NCI-H146 (cell line): ENCODE results near the gene BRIP1.
A peak's percentile ranks its signal among the peaks of the same experiment; 100 is the strongest.
"Not testable (repeated sequence)": the region's sequence is repeated elsewhere in the genome, so short reads cannot be mapped to it uniquely, and the experiment has no call there.

ENCODE experiments used
- DNase-seq: peaks from one replicate; lab custom pipeline; 2025; lab: John Stamatoyannopoulos, UW

The BRIP1 gene

DNA sequence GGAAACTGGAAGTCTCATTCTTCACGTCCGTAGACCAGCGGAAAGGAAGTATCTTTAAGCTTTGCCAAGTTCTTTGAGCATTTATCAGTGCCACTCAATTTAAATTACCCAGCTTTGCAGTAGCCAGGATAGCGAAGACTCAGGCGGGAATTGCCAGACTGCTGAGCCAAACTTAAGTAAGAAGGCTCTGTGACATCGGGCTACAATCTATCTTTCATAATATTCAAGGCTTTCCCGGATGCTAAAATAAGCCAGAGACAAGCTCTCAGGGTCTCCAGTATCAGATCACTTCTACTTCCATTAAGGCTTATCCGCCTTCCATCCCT lies 436 bp upstream of the BRIP1 start:
- DNase-seq, result no peak

DNA sequence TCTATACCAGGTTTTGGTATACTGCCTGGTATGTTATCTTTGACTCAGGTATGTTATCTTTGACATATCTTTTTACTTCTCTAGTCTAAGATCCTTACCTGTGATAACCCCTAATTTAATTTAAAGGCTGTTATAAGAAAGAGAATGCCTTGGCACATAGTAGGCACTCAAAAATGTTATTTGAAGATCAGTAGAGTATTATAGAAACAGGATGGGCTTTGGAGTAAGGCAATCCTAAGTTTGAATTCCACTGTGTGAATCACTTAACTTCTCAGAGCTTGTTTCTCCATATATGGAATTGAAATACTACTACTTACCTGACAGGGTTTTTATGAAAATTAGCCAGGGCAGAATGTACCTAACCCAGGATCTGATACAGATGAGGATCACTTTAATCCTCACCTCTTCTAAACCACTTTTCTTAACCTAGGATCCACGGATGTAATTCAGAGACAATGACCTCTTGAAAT lies 1.2 kb downstream of the BRIP1 start:
- DNase-seq, result no peak

DNA sequence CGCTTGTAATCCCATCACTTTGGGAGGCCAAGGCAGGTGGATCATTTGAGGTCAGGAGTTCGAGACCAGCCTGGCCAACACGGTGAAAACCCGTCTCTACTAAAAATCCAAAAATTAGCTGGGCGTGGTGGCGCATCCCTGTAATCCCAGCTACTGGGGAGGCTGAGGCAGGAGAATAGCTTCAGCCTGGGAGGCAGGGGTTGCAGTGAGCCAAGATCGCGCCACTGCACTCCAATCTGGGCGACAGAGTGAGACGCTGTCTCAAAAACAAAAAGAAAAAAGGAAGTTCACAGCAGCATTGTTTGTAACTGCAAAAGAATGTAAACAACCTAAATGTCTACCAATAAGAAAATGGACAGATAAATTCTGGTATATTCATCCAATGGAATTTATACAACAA lies 2.9 kb downstream of the BRIP1 start:
- DNase-seq, result not testable (repeated sequence)

DNA sequence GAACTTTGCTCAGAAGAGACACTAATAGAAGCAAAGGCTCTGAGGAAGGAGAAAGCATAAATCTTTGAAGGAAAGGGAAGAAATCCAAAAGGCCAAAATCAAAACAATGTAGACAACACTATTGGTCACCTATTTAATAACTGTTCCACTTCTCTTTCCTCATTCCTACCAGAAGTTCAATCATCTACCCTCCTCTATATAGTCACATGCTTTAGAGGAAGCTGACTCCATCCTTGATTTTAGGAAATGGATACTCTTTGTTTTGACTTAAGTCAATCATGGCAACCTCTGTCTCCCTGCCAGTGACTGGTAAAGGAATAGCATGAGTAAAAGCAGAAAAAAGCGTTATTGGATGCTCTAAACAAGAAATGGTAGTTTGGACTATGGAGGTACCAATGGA lies 7.3 kb downstream of the BRIP1 start:
- no peak for DNase-seq

DNA sequence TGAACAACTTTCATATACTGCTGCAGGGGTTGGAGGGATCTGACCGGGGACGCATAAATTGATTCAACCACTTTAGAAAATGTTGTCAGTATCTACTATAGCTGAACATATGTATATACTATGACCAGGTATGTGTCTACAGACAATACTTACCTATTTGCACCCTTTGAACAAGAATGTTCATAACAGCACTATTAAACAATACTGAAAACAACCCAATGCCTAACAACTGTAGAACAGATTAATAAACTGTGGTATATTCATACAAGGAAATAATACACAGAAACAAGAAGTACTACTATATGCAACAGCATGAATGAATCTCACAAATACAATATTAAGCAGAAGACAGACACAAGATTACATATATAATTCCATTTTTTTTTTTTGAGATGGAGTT lies 10.5 kb downstream of the BRIP1 start:
- DNase-seq, result no peak

DNA sequence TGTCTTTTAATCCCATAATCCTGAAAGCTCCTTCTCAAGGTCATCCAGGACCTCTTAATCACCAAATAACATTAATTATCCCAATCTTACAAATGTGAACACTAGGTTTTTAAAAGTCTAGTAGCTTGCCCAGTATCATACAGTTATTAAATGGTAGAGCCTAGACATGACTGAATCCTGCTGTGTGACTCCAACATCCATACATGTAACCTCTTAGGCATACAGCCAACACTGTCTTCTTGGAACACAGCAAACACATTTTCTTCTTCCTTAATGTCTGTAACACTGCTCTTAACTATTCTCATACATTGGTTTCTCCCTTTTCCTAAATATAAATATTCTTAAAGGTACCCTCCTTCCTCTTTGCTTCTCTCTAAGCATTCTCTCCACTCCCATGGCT lies 13.7 kb downstream of the BRIP1 start:
- DNase-seq, result no peak

DNA sequence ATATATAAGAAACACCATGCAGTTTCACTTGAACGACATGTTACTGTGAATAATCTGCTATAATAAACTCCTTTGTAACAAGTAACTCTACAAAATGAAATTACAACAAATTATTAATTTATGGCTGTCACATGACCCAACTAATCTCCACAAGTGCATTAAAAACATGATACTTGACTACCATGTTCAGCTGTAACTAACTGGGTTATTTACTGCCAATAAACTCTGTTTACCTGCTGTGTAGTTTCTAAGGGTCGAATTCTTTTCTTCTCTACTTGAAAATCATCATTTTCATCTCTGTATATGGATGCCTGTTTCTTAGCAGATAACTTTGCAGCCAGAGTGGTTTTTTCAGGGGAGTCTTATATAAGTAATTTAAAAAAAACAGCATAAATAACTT lies 14.4 kb downstream of the BRIP1 start:
- DNase-seq, result no peak

DNA sequence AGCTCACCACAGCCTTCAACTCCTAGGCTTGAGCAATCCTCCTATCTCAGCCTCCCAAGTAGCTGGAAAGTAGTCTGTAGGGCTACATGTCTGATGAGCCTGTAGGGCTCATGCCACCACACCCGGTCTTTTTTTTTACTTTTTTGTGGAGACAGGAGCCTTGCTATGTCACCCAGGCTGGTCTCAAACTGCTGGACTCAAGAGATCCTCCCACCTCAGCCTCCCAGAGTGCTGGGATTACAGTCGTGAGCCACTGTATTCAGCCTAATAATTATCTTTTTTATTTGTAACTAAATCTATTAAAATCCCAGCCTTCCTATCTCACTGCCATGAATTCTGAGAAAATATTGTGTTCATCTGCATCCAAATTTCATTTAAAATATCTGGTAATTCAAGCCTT lies 15.1 kb downstream of the BRIP1 start:
- DNase-seq, result no peak

DNA sequence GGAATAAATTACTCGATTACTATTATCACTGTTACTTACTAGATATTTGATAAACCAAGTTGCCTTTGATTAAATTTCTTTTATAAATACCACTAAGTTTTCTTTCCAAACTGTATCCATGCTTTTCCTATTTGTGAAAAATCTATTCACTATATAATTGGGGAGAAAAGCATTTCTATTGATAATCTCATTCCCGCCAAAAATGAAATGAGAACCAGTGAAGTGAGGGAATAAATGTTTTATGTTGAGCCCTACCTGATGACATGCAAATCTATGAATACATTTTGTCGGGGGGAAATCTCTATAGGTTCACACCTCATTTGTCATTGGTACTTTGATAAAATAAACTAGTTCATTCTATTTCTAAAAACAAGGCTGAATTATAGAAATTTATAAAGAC lies 15.7 kb downstream of the BRIP1 start:
- no peak for DNase-seq

DNA sequence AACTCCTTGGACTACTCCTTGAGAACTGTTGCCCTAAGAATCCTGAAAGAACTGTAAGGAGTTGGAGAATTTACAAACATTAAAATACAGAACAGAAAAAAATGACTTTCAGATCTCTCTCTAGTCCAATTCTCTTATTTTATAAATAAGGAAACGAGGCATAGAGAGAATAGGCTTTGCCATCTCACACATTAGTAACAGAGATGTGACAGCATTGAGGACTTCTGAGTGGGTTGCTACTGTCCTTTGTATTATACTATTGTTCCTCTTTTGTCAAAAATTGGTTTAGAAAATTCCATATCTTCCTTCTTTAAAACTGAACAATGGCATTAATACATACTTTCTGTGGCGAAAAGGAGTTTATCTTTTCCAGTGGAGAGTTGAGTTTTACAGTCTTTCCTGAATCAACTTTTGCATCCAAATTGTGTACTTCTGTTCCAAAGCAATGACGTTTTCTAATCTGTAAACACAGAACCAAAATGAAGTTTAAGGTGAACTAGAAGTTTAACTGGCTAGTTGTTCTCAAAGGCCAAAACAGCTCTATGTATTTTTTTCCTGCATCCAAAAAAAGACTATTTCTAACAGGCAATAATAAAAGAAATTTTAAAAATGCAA lies 16.5 kb downstream of the BRIP1 start:
- no peak for DNase-seq

DNA sequence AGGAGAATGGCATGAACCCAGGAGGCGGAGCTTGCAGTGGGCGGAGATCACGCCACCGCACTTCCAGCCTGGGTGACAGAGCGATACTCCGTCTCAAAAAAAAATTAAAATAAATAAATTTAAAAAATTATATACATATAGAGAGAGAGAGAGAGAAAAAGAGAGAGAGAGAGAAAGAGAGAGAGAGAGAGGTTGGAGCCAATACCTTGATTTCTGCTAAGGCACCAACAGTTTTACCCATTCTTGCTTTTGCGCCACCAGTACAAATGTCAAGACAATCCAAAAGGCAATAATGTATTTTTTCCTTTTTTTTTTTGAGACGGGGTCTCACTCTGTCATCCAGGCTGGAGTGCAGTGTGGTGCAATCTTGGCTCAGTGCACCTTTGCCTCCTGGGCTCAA lies 17.2 kb downstream of the BRIP1 start:
- DNase-seq, result no peak

DNA sequence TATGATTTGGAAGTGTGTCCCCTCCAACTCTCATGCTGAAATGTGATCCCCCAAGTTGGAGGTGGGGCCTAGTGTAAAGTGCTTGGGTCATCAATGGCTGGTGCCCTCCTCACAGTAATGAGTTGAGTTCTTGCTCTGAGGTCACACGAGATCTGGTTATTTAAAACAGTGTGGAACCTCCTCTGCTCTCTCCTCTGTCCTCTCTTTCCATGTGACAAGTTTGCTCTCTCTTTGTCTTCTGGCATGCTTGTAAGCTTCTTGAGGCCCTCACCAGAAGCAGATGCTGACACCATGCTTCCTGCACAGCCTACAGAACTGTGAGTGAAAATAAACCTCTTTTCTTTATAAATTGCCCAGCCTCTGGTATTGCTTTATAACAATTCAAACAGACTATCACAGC lies 19.9 kb downstream of the BRIP1 start:
- no peak for DNase-seq

DNA sequence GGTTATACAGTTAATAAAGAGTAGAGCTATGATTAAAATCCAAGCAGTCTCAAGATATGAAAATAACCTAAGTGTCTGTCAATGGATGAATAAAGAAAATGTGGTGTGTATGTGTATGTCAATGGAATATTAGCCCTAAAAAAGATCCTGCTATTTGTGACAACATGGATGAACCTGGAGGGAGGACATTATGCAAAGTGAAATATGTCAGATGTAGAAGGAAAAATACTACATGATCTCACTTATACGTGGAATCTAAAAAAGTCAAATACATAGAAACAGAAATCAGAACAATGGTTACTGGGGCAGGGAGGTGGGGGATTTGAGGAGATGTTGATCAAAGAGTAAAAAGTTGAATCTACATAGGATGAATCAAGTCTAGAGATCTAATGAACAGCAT lies 20.4 kb downstream of the BRIP1 start:
- DNase-seq, result no peak

DNA sequence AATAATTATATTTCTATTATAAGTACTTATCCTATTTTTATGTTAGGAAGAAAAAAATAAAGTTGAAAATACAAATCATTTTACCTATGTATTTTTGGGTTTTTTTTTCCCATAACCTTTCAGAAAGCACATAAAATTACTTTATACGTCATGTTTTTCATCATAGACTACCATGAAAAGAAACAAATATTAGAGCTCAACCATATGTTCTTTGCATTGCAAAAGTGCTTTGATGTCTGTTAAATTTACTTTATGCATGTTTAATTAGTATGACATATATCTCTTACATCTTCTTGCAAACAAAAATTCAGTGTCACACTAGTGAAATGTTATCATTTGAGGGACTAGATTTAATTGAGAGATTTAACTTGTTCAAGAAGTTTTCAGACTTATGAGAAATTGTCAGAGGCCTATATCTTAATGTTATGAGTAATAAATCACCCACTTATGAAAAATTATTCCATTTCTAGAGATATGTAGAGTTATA lies 24.0 kb downstream of the BRIP1 start:
- no peak for DNase-seq

DNA sequence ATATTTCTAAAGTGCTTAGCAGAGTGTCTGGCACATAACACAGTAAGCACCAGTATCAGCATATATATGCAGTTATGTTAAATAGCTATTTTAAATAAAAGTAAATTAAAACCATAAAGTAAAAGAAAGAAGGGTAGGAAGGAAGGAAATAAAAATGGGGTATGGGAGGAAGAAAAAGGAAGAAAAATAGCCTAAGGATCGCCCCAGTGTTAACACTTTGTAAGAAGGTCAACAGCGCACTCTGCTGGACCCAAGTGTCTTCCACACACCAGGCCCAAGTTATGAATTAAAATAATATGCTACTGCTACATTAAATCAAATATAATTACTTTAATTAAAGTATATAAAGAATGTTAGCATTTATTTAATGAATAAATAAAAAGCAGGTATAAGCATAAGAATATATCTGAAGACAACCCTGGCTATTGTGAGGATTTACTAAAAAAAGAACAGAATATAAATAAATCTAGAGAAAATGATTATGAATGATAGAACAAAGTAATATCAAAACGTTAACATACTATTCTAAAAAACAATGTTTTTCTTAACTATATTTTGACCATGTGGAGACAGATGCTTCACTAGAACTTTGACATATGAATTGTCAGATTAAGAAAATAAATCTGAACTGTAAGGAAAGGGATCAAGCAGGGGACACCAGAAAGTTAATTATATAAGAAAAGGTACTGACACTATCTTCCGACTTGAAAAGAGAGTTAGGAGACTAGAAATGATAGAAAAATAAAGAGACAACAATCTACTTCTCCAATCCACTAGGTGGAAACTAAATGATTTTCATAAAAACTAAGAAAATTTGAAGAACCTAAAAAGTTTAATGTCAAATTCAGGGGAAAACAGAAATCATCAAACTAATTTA lies 25.9 kb downstream of the BRIP1 start:
- peak; percentile 54 for DNase-seq

DNA sequence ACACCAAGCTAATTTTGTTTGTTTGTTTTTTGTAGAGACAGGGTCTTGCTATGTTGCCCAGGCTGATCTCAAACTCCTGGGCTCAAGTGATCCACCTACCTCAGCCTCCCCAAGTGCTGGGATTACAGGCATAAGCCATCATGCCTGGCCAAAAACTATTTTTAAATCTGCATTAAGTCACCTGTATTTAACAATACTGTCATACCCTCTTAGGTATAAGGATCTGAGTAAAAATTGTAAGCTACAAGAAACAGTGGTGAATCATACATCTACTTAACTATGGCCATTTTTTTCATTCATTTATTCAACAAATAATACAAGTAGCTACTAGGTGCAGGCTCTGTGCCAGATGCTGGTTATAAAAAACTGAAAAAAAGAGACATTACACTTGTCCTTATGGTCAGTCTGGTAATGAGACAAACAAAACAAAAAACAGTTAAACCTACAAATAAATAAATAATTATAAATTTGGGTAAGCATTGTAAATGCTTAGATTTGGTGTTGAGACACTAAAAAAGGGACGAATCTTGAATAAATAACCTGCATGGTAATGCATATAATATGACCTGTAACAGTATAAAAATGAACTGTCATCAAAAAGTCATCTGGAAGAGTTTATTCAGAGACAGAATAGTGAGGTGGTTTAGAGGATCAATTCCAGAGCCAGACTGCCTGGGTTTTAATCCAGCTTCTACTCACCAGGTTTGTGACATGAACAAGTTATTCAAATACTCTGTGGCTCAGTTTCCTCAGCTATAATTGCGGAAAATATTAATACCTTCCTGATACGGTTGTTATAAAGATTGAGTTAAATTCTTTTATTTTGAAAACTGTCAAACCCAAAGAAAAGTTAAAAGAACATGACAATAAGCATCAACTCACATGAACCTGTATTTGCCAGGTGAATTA lies 26.8 kb downstream of the BRIP1 start:
- DNase-seq, result no peak

DNA sequence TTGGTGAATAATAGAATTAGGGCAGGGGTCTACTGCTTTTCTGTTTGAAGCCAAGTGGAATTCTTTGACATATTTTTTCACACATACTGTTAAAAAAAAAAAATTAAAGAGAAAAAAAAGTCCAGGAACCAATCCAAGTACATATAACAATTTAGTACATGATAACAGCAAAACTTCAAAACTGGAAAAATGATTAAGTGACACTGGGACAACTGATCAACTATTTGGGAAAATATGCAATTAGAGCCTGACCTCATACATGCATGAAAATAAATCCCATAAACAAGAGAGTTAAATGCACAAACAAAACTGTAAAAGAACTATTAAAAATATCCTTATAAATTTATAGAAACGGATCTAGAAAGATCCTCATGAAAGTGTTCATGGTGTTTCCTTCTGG lies 27.7 kb downstream of the BRIP1 start:
- no peak for DNase-seq

DNA sequence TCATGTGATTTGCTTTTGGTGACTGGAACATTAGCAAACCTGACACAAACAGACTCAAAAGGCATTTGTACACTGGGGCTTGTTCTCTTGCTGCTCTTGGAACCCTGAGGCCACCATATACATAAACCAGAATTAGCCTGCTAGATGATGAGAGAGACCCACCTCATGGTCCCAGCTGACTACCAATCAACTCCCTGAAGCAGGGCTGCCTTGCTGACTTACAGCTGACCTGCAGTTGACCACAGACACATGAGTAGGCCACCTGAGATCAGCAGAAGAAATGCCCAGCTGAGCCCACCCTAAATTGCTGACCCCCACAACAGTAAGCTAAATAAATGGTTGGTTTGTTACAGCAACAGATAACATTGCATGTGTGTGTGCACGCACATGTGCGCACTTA lies 28.7 kb downstream of the BRIP1 start:
- DNase-seq, result no peak

DNA sequence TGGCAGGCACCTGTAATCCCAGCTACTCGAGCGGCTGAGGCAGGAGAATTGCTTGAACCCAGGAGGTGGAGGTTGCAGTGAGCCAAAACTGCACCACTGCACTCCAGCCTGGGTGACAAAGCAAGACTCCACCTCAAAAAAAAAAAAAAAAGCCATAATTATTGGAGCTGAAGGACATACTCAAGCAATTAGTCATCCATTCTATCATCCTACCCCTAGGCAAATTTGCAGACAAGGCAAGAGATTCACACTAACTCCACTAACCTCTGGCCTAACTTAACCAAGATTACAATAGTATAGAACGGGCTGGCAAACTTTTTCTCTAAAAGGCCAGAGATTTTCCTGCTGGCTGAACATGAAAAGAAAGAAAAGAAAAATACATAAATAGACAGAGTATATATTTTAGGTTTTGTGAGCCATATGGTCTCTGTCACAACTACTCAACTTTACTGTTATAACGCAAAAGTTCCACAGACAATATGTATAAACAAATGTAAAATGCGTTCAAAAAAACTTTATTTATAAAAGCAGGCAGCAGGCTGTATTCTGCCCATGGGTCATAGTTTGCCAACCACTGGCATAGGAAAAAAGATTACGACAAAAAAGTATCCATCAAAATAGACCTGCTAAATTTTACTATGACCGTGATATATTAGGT lies 29.7 kb downstream of the BRIP1 start:
- no peak for DNase-seq

DNA sequence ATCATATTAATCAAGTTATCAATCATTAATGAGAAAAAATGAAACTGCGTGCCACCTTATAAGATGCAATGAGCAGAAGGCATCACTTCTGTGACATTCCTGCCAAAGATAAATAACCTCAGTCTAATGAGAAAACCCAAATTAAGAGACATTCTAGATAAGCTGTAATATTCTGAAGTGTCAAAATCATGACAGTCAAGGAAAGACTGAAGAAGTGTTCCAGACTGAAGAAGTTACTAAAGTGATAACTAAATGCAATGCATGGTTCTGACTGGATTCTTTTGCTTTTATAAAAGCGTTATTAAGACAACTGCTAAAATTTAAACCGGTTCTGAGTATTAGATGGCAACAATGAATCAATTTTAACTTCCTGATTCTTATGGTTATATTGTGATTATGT lies 30.9 kb downstream of the BRIP1 start:
- no peak for DNase-seq

DNA sequence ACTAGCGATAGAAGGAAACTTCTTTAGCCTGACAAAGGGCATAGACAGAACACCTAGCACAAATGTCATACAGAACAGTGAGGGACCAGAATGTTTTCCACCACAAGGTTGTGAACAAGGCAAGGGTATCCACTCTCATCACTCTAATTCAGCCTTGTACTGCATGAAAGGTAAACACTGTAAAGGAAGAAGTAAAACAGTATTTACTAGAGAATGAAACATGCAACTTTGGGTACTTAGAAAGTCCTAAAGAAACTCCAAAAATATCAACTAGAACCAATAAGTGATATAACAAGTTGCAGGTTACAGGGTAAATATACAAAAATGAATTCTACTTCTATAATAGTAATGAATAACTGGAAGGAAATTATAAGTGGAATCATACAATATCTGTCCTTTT lies 32.2 kb downstream of the BRIP1 start:
- no peak for DNase-seq

DNA sequence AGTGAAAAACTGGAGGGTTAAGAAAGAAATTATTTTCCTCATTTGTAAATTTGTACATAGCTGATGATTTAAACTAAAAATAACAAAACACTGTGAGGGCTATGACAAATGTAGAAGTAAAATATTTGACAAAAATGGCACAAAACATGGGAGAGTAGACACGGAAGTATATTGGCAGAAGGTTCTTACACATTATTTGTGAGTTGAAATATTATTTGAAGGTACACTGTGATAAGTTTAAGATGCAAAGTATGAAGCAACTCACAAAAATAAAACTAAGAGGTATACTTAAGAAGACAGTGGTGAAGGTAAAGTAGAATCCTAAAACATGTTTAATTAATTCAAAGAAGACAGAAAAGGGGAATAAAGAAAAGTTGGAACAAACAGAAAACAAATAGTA lies 34.6 kb downstream of the BRIP1 start:
- no peak for DNase-seq
